ENCODE measurements around the gene OR2G6.

The OR2G6 gene

GRCh38 chr1:248576260-248576980, 68.5 kb downstream of the OR2G6 start:
- DNase-seq, result no peak
